H9 (cell line): ENCODE data around the gene ITM2B. TPM values are rescaled to one million over a fixed set of nuclear protein-coding genes. Genes with fewer than 3 reads are reported as not detected.

ENCODE experiments used
- DNase-seq: peaks from one replicate; pipeline ENCODE4 v3.0.0-alpha.2; 2017
- H2AFZ ChIP-seq: one replicate; pipeline ENCODE4 v1.6.1; 2013; ENCODE audit warnings: mild to moderate bottlenecking, low read length, control low read depth, moderate library complexity
- H2AK5ac ChIP-seq: 2 replicates; pipeline ENCODE4 v1.6.1; 2013; ENCODE audit warnings: low read length, control low read depth, mixed read lengths; ENCODE audit not compliant: insufficient read length
- H2BK120ac ChIP-seq: one replicate; pipeline ENCODE4 v1.6.1; 2013; ENCODE audit warnings: low read depth, mild to moderate bottlenecking, low read length, control low read depth, inconsistent platforms; ENCODE audit not compliant: poor library complexity, severe bottlenecking
- H2BK12ac ChIP-seq: 2 replicates; pipeline ENCODE4 v1.6.1; 2013; ENCODE audit warnings: low read length, control low read depth, mixed read lengths, low read depth; ENCODE audit not compliant: insufficient read length
- H2BK15ac ChIP-seq: 2 replicates; pipeline ENCODE4 v1.6.1; 2013; ENCODE audit warnings: low read depth, low read length, control low read depth
- H2BK20ac ChIP-seq: one replicate; pipeline ENCODE4 v1.6.1; 2013; ENCODE audit warnings: low read depth, mild to moderate bottlenecking, low read length, control low read depth, inconsistent platforms; ENCODE audit not compliant: poor library complexity, severe bottlenecking
- H2BK5ac ChIP-seq: 2 replicates; pipeline ENCODE4 v1.6.1; 2013; ENCODE audit warnings: low read length, control low read depth, mixed read lengths; ENCODE audit not compliant: insufficient read length
- H3K14ac ChIP-seq: 2 replicates; pipeline ENCODE4 v1.6.1; 2013; ENCODE audit warnings: low read length, control low read depth; ENCODE audit not compliant: insufficient read depth
- H3K18ac ChIP-seq: 2 replicates; pipeline ENCODE4 v1.6.1; 2013; ENCODE audit warnings: low read depth, mild to moderate bottlenecking, mixed read lengths, low read length, control low read depth; ENCODE audit not compliant: insufficient read length
- H3K23ac ChIP-seq: 2 replicates; pipeline ENCODE4 v1.6.1; 2013; ENCODE audit warnings: low read length, control low read depth, mixed read lengths, low read depth; ENCODE audit not compliant: insufficient read length
- H3K23me2 ChIP-seq: 2 replicates; pipeline ENCODE4 v1.6.1; 2013; ENCODE audit warnings: low read depth, mild to moderate bottlenecking, mixed read lengths, low read length, control low read depth; ENCODE audit not compliant: insufficient read length, poor library complexity, severe bottlenecking
- H3K27ac ChIP-seq: 2 replicates; pipeline ENCODE4 v1.5.1; 2013; ENCODE audit warnings: low read length, control low read depth, mixed read lengths, low read depth; ENCODE audit not compliant: insufficient read length
- H3K27me3 ChIP-seq: 2 replicates; pipeline ENCODE4 v1.6.1; 2013; ENCODE audit warnings: low read length, control low read depth, inconsistent platforms; ENCODE audit not compliant: insufficient read depth
- H3K4ac ChIP-seq: 2 replicates; pipeline ENCODE4 v1.6.1; 2013; ENCODE audit warnings: low read depth, mild to moderate bottlenecking, control low read depth, inconsistent platforms, low read length, moderate library complexity
- H3K4me1 ChIP-seq: 2 replicates; pipeline ENCODE4 v1.6.1; 2013; ENCODE audit warnings: low read length, control low read depth, inconsistent platforms; ENCODE audit not compliant: insufficient read depth
- H3K4me2 ChIP-seq: 2 replicates; pipeline ENCODE4 v1.6.1; 2013; ENCODE audit warnings: low read length, control low read depth, mixed read lengths; ENCODE audit not compliant: insufficient read length, insufficient read depth
- H3K56ac ChIP-seq: 2 replicates; pipeline ENCODE4 v1.6.1; 2013; ENCODE audit warnings: low read depth, mild to moderate bottlenecking, mixed read lengths, low read length, control low read depth; ENCODE audit not compliant: insufficient read length
- H3K79me1 ChIP-seq: 2 replicates; pipeline ENCODE4 v1.6.1; 2013; ENCODE audit warnings: low read depth, mild to moderate bottlenecking, moderate library complexity, low read length, control low read depth, inconsistent platforms; ENCODE audit not compliant: insufficient read depth, poor library complexity, severe bottlenecking
- H3K79me2 ChIP-seq: 2 replicates; pipeline ENCODE4 v1.6.1; 2013; ENCODE audit warnings: low read length, control low read depth, inconsistent platforms; ENCODE audit not compliant: insufficient read depth
- H3K9ac ChIP-seq: 2 replicates; pipeline ENCODE4 v1.6.1; 2013; ENCODE audit warnings: low read length, control low read depth, mixed read lengths; ENCODE audit not compliant: insufficient read length; ENCODE audit errors: extremely low read depth
- H3K9me3 ChIP-seq: one replicate; pipeline ENCODE4 v1.6.1; 2013; ENCODE audit warnings: low read depth, low read length, inconsistent platforms; ENCODE audit not compliant: control insufficient read depth
- H3T11ph ChIP-seq: one replicate; pipeline ENCODE4 v1.6.1; 2013; ENCODE audit warnings: mild to moderate bottlenecking, low read length, control low read depth, inconsistent platforms
- H4K20me1 ChIP-seq: one replicate; pipeline ENCODE4 v1.6.1; 2013; ENCODE audit not compliant: control insufficient read depth, insufficient read length, insufficient read depth
- H4K5ac ChIP-seq: 2 replicates; pipeline ENCODE4 v1.6.1; 2013; ENCODE audit warnings: low read depth, mild to moderate bottlenecking, mixed read lengths, low read length, control low read depth; ENCODE audit not compliant: insufficient read length
- H4K8ac ChIP-seq: replicated peaks from 2 replicates; pipeline ENCODE4 v1.6.1; 2013; ENCODE audit warnings: low read length, control low read depth, mixed read lengths, low read depth; ENCODE audit not compliant: insufficient read length
- H4K91ac ChIP-seq: 2 replicates; pipeline ENCODE4 v1.6.1; 2013; ENCODE audit warnings: low read depth, mild to moderate bottlenecking, moderate library complexity, mixed read lengths, low read length, control low read depth; ENCODE audit not compliant: insufficient read length
- H3K27ac Mint-ChIP-seq, 3 experiments: 2 replicates in 2 of 3; 3 replicates in 1 of 3; pipeline ENCODE4 v1.8.0; 2020 to 2021; ENCODE audit warnings: mixed read lengths in 3 of 3, mild to moderate bottlenecking in 1 of 3, moderate library complexity in 1 of 3
- H3K27me3 Mint-ChIP-seq: 2 replicates; pipeline ENCODE4 v1.8.0; 2021; ENCODE audit warnings: low read depth, mild to moderate bottlenecking, moderate library complexity, mixed read lengths
- H3K36me3 Mint-ChIP-seq, 3 experiments: 2 replicates in 2 of 3; 3 replicates in 1 of 3; pipeline ENCODE4 v1.8.0; 2020 to 2021; ENCODE audit warnings: low read depth in 3 of 3, mixed read lengths in 3 of 3; ENCODE audit not compliant: insufficient read depth in 1 of 3
- H3K4me1 Mint-ChIP-seq, 2 experiments: 2 replicates each; pipeline ENCODE4 v1.8.0; 2020; ENCODE audit warnings: mixed read lengths in 2 of 2
- H3K4me3 Mint-ChIP-seq, 2 experiments: 2 replicates in 1 of 2; 3 replicates in 1 of 2; pipeline ENCODE4 v1.8.0; 2020 to 2021; ENCODE audit warnings: mild to moderate bottlenecking in 2 of 2, mixed read lengths in 2 of 2, moderate library complexity in 1 of 2
- H3K9me3 Mint-ChIP-seq, 2 experiments: 2 replicates in 1 of 2; 3 replicates in 1 of 2; pipeline ENCODE4 v1.8.0; 2020; ENCODE audit warnings: mild to moderate bottlenecking in 2 of 2, mixed read lengths in 2 of 2, moderate library complexity in 1 of 2
- WGBS: extraction: QIAGEN DNeasy Blood & Tissue Kit; methylation state at CpG from one replicate; pipeline ENCODE4 v1.1.7; 2013; ENCODE audit warnings: missing lambda C conversion rate, low lambda C conversion rate, mixed read lengths; ENCODE audit not compliant: insufficient read length; ENCODE audit errors: extremely low coverage; 5-methylcytosine and 5-hydroxymethylcytosine counted together
- total RNA-seq: library from RNA; stranded (reverse); gene quantifications from 2 replicates; pipeline ENCODE4 v1.2.1, GENCODE V29; 2021
- TF ChIP-seq, protein P1 (sequence below): fragments of 200-600 bp; sonication (generic); conservative IDR thresholded peaks from 3 replicates; pipeline ENCODE4 v1.8.0; 2021; ENCODE audit warnings: antibody characterized with exemption, mild to moderate bottlenecking

Gene ITM2B
- total RNA-seq, 1 experiment from 2014 or later = 175 TPM

DNA sequence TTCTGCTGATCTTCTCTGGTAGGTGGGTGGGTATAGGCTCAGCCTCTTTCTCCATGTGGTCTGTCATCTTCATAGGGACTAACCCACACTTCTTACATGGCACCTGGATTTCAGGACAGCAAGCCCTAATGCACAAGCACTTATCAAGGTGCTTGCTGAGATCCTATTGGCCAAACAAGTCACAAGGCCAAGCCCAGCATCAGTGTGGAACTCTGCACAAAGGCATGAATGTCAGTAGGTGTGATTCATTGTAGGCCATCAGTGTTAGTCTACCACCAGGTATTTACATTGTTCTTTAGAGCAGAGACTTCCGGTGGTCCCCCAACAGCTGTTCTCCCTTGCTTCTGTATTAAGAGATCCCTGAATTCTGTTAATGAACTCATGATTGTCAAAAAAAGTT lies 62.3 kb downstream of the ITM2B start:
- DNase-seq = no peak
- Histone ChIP-seq H2BK5ac (no peak overlapping the region), H3K23me2 (no peaks in the 10 kb centered on the region), H3K27ac (no peak overlapping the region), H4K8ac (no peak overlapping the region), H2AFZ (no peak overlapping the region), H3K4me2 (no peak overlapping the region), H3K27me3 (no peaks in the 10 kb centered on the region), H2BK12ac (no peak overlapping the region), H4K91ac (no peak overlapping the region), H3K9ac (no peak overlapping the region), H3K18ac (no peak overlapping the region), H3K4me1 (no peaks in the 10 kb centered on the region), H3K9me3 (no peaks in the 10 kb centered on the region), H2BK120ac (peak overlapping the region; percentile 4), H4K5ac (no peak overlapping the region), H3K4ac (no peak overlapping the region), H4K20me1 (no peaks in the 10 kb centered on the region), H2BK15ac (no peak overlapping the region), H2AK5ac (no peak overlapping the region), H3K23ac (no peak overlapping the region), H3K79me2 (no peaks in the 10 kb centered on the region), H3K14ac (no peak overlapping the region), H2BK20ac (no peak overlapping the region), H3K79me1 (no peaks in the 10 kb centered on the region), H3T11ph (no peak overlapping the region), H3K56ac (no peak overlapping the region)
- H3K27ac Mint-ChIP-seq = no peak overlapping the region
- H3K4me3 Mint-ChIP-seq = no peak overlapping the region
- H3K9me3 Mint-ChIP-seq = no peaks in the 10 kb centered on the region
- WGBS = no CpG with 5 or more reads among the region's 1 CpG
- no peaks in the 10 kb centered on the region for H3K36me3 Mint-ChIP-seq
- no peaks in the 10 kb centered on the region; the same call in 1 of the 2 replicates for H3K27me3 Mint-ChIP-seq
- TF ChIP-seq, protein P1, sequence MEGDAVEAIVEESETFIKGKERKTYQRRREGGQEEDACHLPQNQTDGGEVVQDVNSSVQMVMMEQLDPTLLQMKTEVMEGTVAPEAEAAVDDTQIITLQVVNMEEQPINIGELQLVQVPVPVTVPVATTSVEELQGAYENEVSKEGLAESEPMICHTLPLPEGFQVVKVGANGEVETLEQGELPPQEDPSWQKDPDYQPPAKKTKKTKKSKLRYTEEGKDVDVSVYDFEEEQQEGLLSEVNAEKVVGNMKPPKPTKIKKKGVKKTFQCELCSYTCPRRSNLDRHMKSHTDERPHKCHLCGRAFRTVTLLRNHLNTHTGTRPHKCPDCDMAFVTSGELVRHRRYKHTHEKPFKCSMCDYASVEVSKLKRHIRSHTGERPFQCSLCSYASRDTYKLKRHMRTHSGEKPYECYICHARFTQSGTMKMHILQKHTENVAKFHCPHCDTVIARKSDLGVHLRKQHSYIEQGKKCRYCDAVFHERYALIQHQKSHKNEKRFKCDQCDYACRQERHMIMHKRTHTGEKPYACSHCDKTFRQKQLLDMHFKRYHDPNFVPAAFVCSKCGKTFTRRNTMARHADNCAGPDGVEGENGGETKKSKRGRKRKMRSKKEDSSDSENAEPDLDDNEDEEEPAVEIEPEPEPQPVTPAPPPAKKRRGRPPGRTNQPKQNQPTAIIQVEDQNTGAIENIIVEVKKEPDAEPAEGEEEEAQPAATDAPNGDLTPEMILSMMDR = no peak
- no peaks in the 10 kb centered on the region for H3K4me1 Mint-ChIP-seq
